HFF-Myc (cell line): ENCODE data around the gene DCBLD1.
A peak's percentile ranks its signal among the peaks of the same experiment; 100 is the strongest.

Experiments used
- DNase-seq: peaks from one replicate; pipeline ENCODE4 v3.0.0-alpha.2; 2011; ENCODE audit warnings: low read depth; ENCODE audit errors: extremely low read depth
- H3K4me3 ChIP-seq: replicated peaks from 2 replicates; pipeline ENCODE4 v1.5.1; 2011; ENCODE audit warnings: low read depth, mild to moderate bottlenecking, control low read depth, low read length
- CTCF ChIP-seq: IDR thresholded peaks from 2 replicates; pipeline ENCODE4 v1.5.1; 2012; ENCODE audit warnings: mild to moderate bottlenecking, low read depth, low read length, control low read depth; ENCODE audit errors: missing control alignments

DCBLD1 gene

GRCh38 chr6:117552618-117553017 is 70.1 kb downstream of the DCBLD1 start:
- H3K4me3 ChIP-seq: no peak overlapping the region
- no peak for TF ChIP-seq CTCF
- DNase-seq: no peak

GRCh38 chr6:117553142-117553541 is 70.7 kb downstream of the DCBLD1 start:
- no peak overlapping the region for H3K4me3 ChIP-seq
- no peak for TF ChIP-seq CTCF
- DNase-seq: no peak

GRCh38 chr6:117555262-117555849 is 72.9 kb downstream of the DCBLD1 start:
- DNase-seq: no peak
- TF ChIP-seq CTCF: no peak
- no peak overlapping the region for H3K4me3 ChIP-seq

- TF ChIP-seq CTCF: peak; percentile 66
- no peak for DNase-seq
- no peak overlapping the region for H3K4me3 ChIP-seq
Measured at GRCh38 chr6:117555882-117556498, 73.5 kb downstream of the DCBLD1 start.

- DNase-seq: no peak
- TF ChIP-seq CTCF: no peak
- H3K4me3 ChIP-seq: no peak overlapping the region
Measured at GRCh38 chr6:117557951-117558350, 75.5 kb downstream of the DCBLD1 start.

- H3K4me3 ChIP-seq: no peak overlapping the region
- TF ChIP-seq CTCF: no peak
- DNase-seq: no peak
Measured at GRCh38 chr6:117558818-117559217, 76.3 kb downstream of the DCBLD1 start.

GRCh38 chr6:117559299-117559698 is 76.8 kb downstream of the DCBLD1 start:
- TF ChIP-seq CTCF: no peak

More at GRCh38 chr6:117559299-117559698, 76.8 kb downstream of the DCBLD1 start:
- H3K4me3 ChIP-seq: no peak overlapping the region
- no peak for DNase-seq
